A549 (cell line): Measurements from ENCODE around the gene STYK1. TPM values are rescaled to one million over a fixed set of nuclear protein-coding genes. Genes with fewer than 3 reads are reported as not detected.
A peak's percentile ranks its signal among the peaks of the same experiment; 100 is the strongest.

Experiments
- ATAC-seq, 2 experiments: fragments of 200-7000 bp in 1 of 2; fragments of >200 bp in 1 of 2; cut with Nextera tagmentation in 1 of 2; cut with Tn5 transposase in 1 of 2; 3 replicates each; pipeline versions ENCODE4 v1.8.0 to v1.9.1; 2018 to 2020; ENCODE audit warnings: mild to moderate bottlenecking in 1 of 2, moderate library complexity in 1 of 2
- CTCF ChIA-PET: fragments of 300-600 bp; sonication (Branson Sonifier 250); formaldehyde crosslinking; extraction: SDS; loops from one replicate; lab custom pipeline; 2021; ENCODE audit warnings: antibody characterized with exemption, inconsistent platforms; lab: Yijun Ruan, JAX
- POLR2A ChIA-PET: fragments of 350-600 bp; formaldehyde crosslinking; extraction: SDS; loops from one replicate; lab custom pipeline; 2021; ENCODE audit warnings: antibody characterized with exemption, inconsistent platforms; lab: Yijun Ruan, JAX
- DNase-seq, 2 experiments: peaks; one replicate each; pipeline versions ENCODE4 v3.0.0 to v3.0.0-alpha.2; 2011 to 2016; ENCODE audit warnings: low read depth in 1 of 2, low spot score in 1 of 2
- FAIRE-seq: peaks from 2 replicates; lab custom pipeline; 2011; peaks lifted over from hg19 to GRCh38; lab: Jason Lieb, UNC
- H3K27ac ChIP-seq, 2 experiments: fragments of >200 bp; sonication (Bioruptor Twin); formaldehyde crosslinking; 3 replicates each; pipeline ENCODE4 v1.5.1; 2016 to 2017
- H3K4me1 ChIP-seq: fragments of >200 bp; sonication (Bioruptor Twin); formaldehyde crosslinking; 3 replicates; pipeline ENCODE4 v1.6.1; 2016
- H3K4me2 ChIP-seq: fragments of >200 bp; sonication (Bioruptor Twin); formaldehyde crosslinking; 3 replicates; pipeline ENCODE4 v1.6.1; 2016
- H3K4me3 ChIP-seq: fragments of >200 bp; sonication (Bioruptor Twin); formaldehyde crosslinking; 3 replicates; pipeline ENCODE4 v1.5.1; 2016
- H3K9me3 ChIP-seq: fragments of >200 bp; sonication (Bioruptor Twin); formaldehyde crosslinking; 3 replicates; pipeline ENCODE4 v1.6.1; 2016
- BCL3 ChIP-seq: fragments of >200 bp; sonication (Bioruptor Twin); formaldehyde crosslinking; IDR thresholded peaks from 3 replicates; pipeline ENCODE4 v1.6.1; 2016
- CEBPB ChIP-seq, 2 experiments: fragments of >200 bp in 1 of 2; sonication (Bioruptor Twin) in 1 of 2; formaldehyde crosslinking in 1 of 2; IDR thresholded peaks; 2 replicates each; pipeline ENCODE4 v1.6.1; 2012 to 2016
- CHD4 ChIP-seq: fragments of 200-600 bp; sonication (generic); IDR thresholded peaks from 2 replicates; pipeline ENCODE4 v1.6.1; 2016; ENCODE audit warnings: antibody characterized with exemption, mild to moderate bottlenecking, borderline replicate concordance
- EP300 ChIP-seq, 2 experiments: fragments of >200 bp; sonication (Bioruptor Twin); formaldehyde crosslinking; IDR thresholded peaks; 2 replicates in 1 of 2; 3 replicates in 1 of 2; pipeline ENCODE4 v1.6.1; 2016 to 2017
- GATA3 ChIP-seq: IDR thresholded peaks from 2 replicates; pipeline ENCODE4 v1.6.1; 2012; ENCODE audit warnings: borderline replicate concordance
- KDM1A ChIP-seq: fragments of 200-600 bp; sonication (generic); IDR thresholded peaks from 2 replicates; pipeline ENCODE4 v1.6.1; 2016; ENCODE audit warnings: low read depth, mild to moderate bottlenecking
- KDM5A ChIP-seq: fragments of 200-600 bp; sonication (generic); IDR thresholded peaks from 2 replicates; pipeline ENCODE4 v1.6.1; 2016; ENCODE audit warnings: antibody characterized with exemption, mild to moderate bottlenecking
- MAFK ChIP-seq: fragments of 450-650 bp; IDR thresholded peaks from 2 replicates; pipeline ENCODE4 v1.6.1; 2014; ENCODE audit not compliant: partially characterized antibody
- POLR2AphosphoS2 ChIP-seq: conservative IDR thresholded peaks from 2 replicates; pipeline ENCODE4 v1.6.1; 2012; ENCODE audit warnings: low read length, improper control_type of control experiment, inconsistent platforms
- RFX5 ChIP-seq: fragments of 450-650 bp; IDR thresholded peaks from 2 replicates; pipeline ENCODE4 v1.7.1; 2014; ENCODE audit warnings: antibody characterized with exemption, mild to moderate bottlenecking, moderate library complexity
- SMC3 ChIP-seq: fragments of >200 bp; sonication (Bioruptor Twin); formaldehyde crosslinking; IDR thresholded peaks from 3 replicates; pipeline ENCODE4 v1.6.1; 2018; ENCODE audit warnings: inconsistent platforms
- TFCP2L1 ChIP-seq: fragments of 250-450 bp; sonication (Bioruptor Pico); IDR thresholded peaks from 2 replicates; pipeline ENCODE4 v1.5.0; 2021; ENCODE audit warnings: mild to moderate bottlenecking
- TP53 ChIP-seq: fragments of 250-450 bp; sonication (Bioruptor Pico); IDR thresholded peaks from 2 replicates; pipeline ENCODE4 v1.5.0; 2021; ENCODE audit warnings: mild to moderate bottlenecking, moderate library complexity
- USF2 ChIP-seq: fragments of 450-650 bp; IDR thresholded peaks from 2 replicates; pipeline ENCODE4 v1.6.1; 2014; ENCODE audit warnings: antibody characterized with exemption
- ZFP36 ChIP-seq: fragments of 450-650 bp; IDR thresholded peaks from 2 replicates; pipeline ENCODE4 v1.6.1; 2014; ENCODE audit warnings: borderline replicate concordance; ENCODE audit not compliant: partially characterized antibody
- WGBS: methylation state at CpG from one replicate; pipeline ENCODE4 v1.1.6; 2017; ENCODE audit errors: missing lambda C conversion rate; 5-methylcytosine and 5-hydroxymethylcytosine counted together
- polyA plus RNA-seq, 4 experiments: library from polyadenylated mRNA; depleted of rRNA in 3 of 4; stranded (reverse); fragments of >200 nt; fragmentation: RNase III in 1 of 4; extraction: RNeasy Plus Mini Kit Qiagen cat#74134 plus additional on column Dnase treatment in 1 of 4; gene quantifications; 2 replicates in 3 of 4; 3 replicates in 1 of 4; pipeline ENCODE4 v1.2.3, GENCODE V29; 2011 to 2017

The STYK1 gene
- polyA plus RNA-seq, 2 of the 4 experiments (the other 2 are of a cell fraction), result 0.32 to 0.56 TPM

DNA sequence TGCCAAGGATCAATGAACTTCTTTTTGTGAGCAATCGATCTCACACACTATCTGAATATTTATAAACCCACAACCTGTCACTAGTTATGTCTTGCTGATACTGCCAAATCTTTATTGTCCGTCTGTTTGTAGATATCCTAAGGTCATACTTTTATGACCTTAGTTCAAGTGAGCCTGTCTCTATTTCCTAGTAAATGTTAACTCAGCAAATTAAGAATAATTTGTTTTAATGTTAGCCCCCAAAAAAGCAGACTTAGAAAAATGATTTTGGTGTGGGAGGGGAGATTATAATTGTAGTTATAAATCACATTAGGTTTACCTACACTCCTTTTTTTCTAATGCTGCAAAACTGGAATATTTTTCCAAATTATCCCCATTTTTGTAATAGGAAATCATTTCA is 9.4 kb downstream of the STYK1 start:
- no peak for ATAC-seq
- ChIA-PET CTCF (no interaction called here), POLR2A (no interaction called here)
- H3K27ac ChIP-seq, result no peak overlapping the region
- no peak overlapping the region for H3K4me2 ChIP-seq
- 41% methylated on average over 2 of the region's 2 CpGs for WGBS
- H3K9me3 ChIP-seq, result no peaks in the 10 kb centered on the region
- no peak for TF ChIP-seq SMC3
- peak; percentile 81 for TF ChIP-seq MAFK
- DNase-seq, result no peak
- no peak overlapping the region for H3K4me3 ChIP-seq
- H3K4me1 ChIP-seq, result peaks cover 9% of the 10 kb centered on the region; the same call in 1 of the 3 replicates
- no peak for FAIRE-seq

- no peak for DNase-seq
- Histone ChIP-seq H3K4me3 (no peak overlapping the region), H3K9me3 (no peaks in the 10 kb centered on the region), H3K27ac (no peak overlapping the region), H3K4me2 (no peak overlapping the region), H3K4me1 (peaks cover 9% of the 10 kb centered on the region; the same call in 1 of the 3 replicates)
- WGBS, result 49% methylated on average over 3 of the region's 3 CpGs
- no peak for ATAC-seq
- CTCF ChIA-PET, result interaction anchor here (1.1 kb wide), 1 partner anchor 11 kb away, joined by 3 read pairs; no protein-coding TSS in a partner anchor
- FAIRE-seq, result no peak
- POLR2A ChIA-PET, result no interaction called here
- TF ChIP-seq KDM1A (no peak), MAFK (no peak), TFCP2L1 (no peak), TP53 (CRISPR knock-in tag) (no peak), GATA3 (no peak)
Observed at GRCh38 chr12:10663869-10664268, 10.0 kb downstream of the STYK1 start.

DNA sequence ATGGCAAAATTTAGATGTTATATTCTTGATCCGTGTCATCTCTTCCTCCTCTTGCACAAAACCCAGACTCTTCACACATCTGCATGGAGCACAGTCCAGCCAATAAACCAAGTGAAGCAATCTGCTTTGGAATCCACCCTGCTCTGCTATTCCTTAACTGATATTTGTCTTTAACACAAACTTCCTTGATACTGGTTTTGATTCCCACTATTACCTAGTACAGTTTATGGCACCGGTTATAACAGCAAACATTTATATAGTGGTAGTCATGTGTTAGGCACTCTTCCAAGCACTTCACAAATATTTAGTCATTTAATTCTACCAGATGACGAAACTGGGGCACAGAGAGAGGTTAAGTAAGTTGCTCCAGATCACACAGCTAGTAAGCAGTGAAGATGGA is 12.5 kb downstream of the STYK1 start:
- Histone ChIP-seq H3K9me3 (peaks cover 4% of the 10 kb centered on the region; the same call in 1 of the 3 replicates), H3K27ac (no peak overlapping the region), H3K4me1 (peaks cover 9% of the 10 kb centered on the region; the same call in 1 of the 3 replicates), H3K4me2 (peak overlapping the region; percentile 30; the same call in 2 of the 3 replicates), H3K4me3 (no peak overlapping the region)
- WGBS, result 3% methylated on average over 3 of the region's 3 CpGs
- CTCF ChIA-PET, result no interaction called here
- peak; percentile 59 to 74; a peak in 5 of 6 replicates for ATAC-seq
- no peak for FAIRE-seq
- DNase-seq, result peak in 1 of 2 experiments; percentile 50
- POLR2A ChIA-PET, result no interaction called here
- TF ChIP-seq CEBPB (IDR thresholded peaks at IDR 0.05), result peak in 1 of 2 experiments; percentile 4; a peak in 2 of 4 replicates
- peak; percentile 19 for TF ChIP-seq ZFP36
- TF ChIP-seq BCL3, result no peak
- no peak for TF ChIP-seq KDM5A
- TF ChIP-seq, all 56 proteins: peak for 2

GRCh38 chr12:10654003-10654402 is 19.8 kb downstream of the STYK1 start:
- no peak for TF ChIP-seq EP300 (IDR thresholded peaks at IDR 0.05)
- no peak for TF ChIP-seq GATA3
- no peak for TF ChIP-seq RFX5
- no peak for TF ChIP-seq CHD4
- TF ChIP-seq USF2, result no peak
- TF ChIP-seq POLR2AphosphoS2, result no peak
- TF ChIP-seq, all 56 proteins: peak for 0
- DNase-seq (no peak), ATAC-seq (no peak), FAIRE-seq (no peak)
- CTCF ChIA-PET, result no interaction called here
- Histone ChIP-seq H3K4me1 (no peaks in the 10 kb centered on the region), H3K27ac (no peak overlapping the region), H3K9me3 (peaks cover 6% of the 10 kb centered on the region; the same call in 2 of the 3 replicates), H3K4me3 (no peak overlapping the region), H3K4me2 (no peak overlapping the region)
- POLR2A ChIA-PET, result no interaction called here

- ChIA-PET CTCF (no interaction called here), POLR2A (no interaction called here)
- ATAC-seq, result no peak
- H3K4me3 ChIP-seq, result no peak overlapping the region
- no peaks in the 10 kb centered on the region for H3K4me1 ChIP-seq
- peaks cover 9% of the 10 kb centered on the region for H3K9me3 ChIP-seq
- H3K27ac ChIP-seq, result no peak overlapping the region
- WGBS, result 73% methylated on average over 3 of the region's 3 CpGs
- TF ChIP-seq TFCP2L1, result no peak
- peak in 1 of 2 experiments; percentile 68; a peak in 2 of 4 replicates for TF ChIP-seq CEBPB (IDR thresholded peaks at IDR 0.05)
- TF ChIP-seq, all 56 proteins: peak for 1
- DNase-seq (no peak), FAIRE-seq (no peak)
- H3K4me2 ChIP-seq, result no peak overlapping the region
Observed at GRCh38 chr12:10652192-10652591, 21.7 kb downstream of the STYK1 start.
